PC-3 (cell line): Measurements from ENCODE around the gene SDC4. TPM values are rescaled to one million over a fixed set of nuclear protein-coding genes. Genes with fewer than 3 reads are reported as not detected.
A peak's percentile ranks its signal among the peaks of the same experiment; 100 is the strongest.

Source experiments
- ATAC-seq: fragments of 200-7000 bp; cut with Tn5 transposase; 2 replicates; pipeline ENCODE4 v1.9.1; 2020; ENCODE audit warnings: mild to moderate bottlenecking, moderate library complexity
- BruUV-seq: library from RNA; stranded (reverse); fragments of 400-500 nt; replicated peaks from 2 replicates; lab custom pipeline; 2021; lab: Mats Ljungman, UMichigan
- CTCF ChIA-PET: fragments of 300-600 bp; sonication (Branson Sonifier 250); formaldehyde crosslinking; loops from one replicate; lab custom pipeline; 2022; ENCODE audit warnings: antibody characterized with exemption; lab: Charles Lee
- POLR2A ChIA-PET: fragments of 300-600 bp; sonication (Branson Sonifier 250); formaldehyde crosslinking; loops from one replicate; lab custom pipeline; 2022; ENCODE audit warnings: antibody characterized with exemption; ENCODE audit not compliant: unreplicated experiment; lab: Charles Lee
- DNase-seq: peaks from one replicate; pipeline ENCODE4 v3.0.0-alpha.2; 2015
- H2AFZ ChIP-seq: fragments of 300-600 bp; sonication (generic); 2 replicates; pipeline ENCODE4 v1.6.0; 2016; ENCODE audit warnings: antibody characterized with exemption, low read length
- H3F3A ChIP-seq: fragments of 300-600 bp; sonication (generic); one replicate; pipeline ENCODE4 v1.6.0; 2017; ENCODE audit warnings: antibody characterized with exemption, low read length, control low read depth, mild to moderate bottlenecking; ENCODE audit not compliant: unreplicated experiment
- H3K27ac ChIP-seq: fragments of 300-600 bp; sonication (generic); 2 replicates; pipeline ENCODE4 v1.5.1; 2016; ENCODE audit warnings: mild to moderate bottlenecking, low read length
- H3K27me3 ChIP-seq: fragments of 300-600 bp; sonication (generic); 2 replicates; pipeline ENCODE4 v1.6.1; 2016; ENCODE audit warnings: low read length, mixed read lengths
- H3K36me3 ChIP-seq: fragments of 300-600 bp; sonication (generic); 2 replicates; pipeline ENCODE4 v1.6.1; 2016; ENCODE audit warnings: low read depth, mixed run types, low read length, mixed read lengths
- H3K4me1 ChIP-seq: fragments of 300-600 bp; sonication (generic); 2 replicates; pipeline ENCODE4 v1.5.1; 2016; ENCODE audit warnings: low read length; ENCODE audit not compliant: insufficient read depth
- H3K4me2 ChIP-seq: fragments of 300-600 bp; sonication (generic); 2 replicates; pipeline ENCODE4 v1.6.0; 2016; ENCODE audit warnings: low read length
- H3K4me3 ChIP-seq: fragments of 300-600 bp; sonication (generic); 2 replicates; pipeline ENCODE4 v1.5.1; 2016; ENCODE audit warnings: mild to moderate bottlenecking, low read length, mixed read lengths
- H3K79me2 ChIP-seq: fragments of 300-600 bp; sonication (generic); 2 replicates; pipeline ENCODE4 v1.6.1; 2017; ENCODE audit warnings: low read length, mixed read lengths
- H3K9ac ChIP-seq: fragments of 300-600 bp; sonication (generic); 2 replicates; pipeline ENCODE4 v1.6.0; 2016; ENCODE audit warnings: mild to moderate bottlenecking, low read length
- H3K9me2 ChIP-seq: fragments of 300-600 bp; sonication (generic); replicated peaks from 2 replicates; pipeline ENCODE4 v1.6.1; 2016; ENCODE audit warnings: mixed run types, low read length, mixed read lengths
- H3K9me3 ChIP-seq: fragments of 300-600 bp; sonication (generic); 2 replicates; pipeline ENCODE4 v1.6.1; 2016; ENCODE audit warnings: low read length, mixed read lengths
- H4K20me1 ChIP-seq: fragments of 300-600 bp; sonication (generic); 2 replicates; pipeline ENCODE4 v1.6.1; 2016; ENCODE audit warnings: low read length, mixed read lengths
- EZH2 ChIP-seq: fragments of 300-600 bp; sonication (generic); IDR thresholded peaks from one replicate; pipeline ENCODE4 v1.6.1; 2017; ENCODE audit warnings: antibody characterized with exemption, mild to moderate bottlenecking, low read length; ENCODE audit not compliant: unreplicated experiment
- EZH2phosphoT487 ChIP-seq: fragments of 300-600 bp; sonication (generic); IDR thresholded peaks from 2 replicates; pipeline ENCODE4 v1.6.1; 2018; ENCODE audit warnings: mild to moderate bottlenecking, antibody characterized with exemption, low read length, borderline replicate concordance
- intact Hi-C: fragments of 100-400 bp; cut with micrococcal nuclease; formaldehyde crosslinking; loops from 2 replicates; pipeline ENCODE4 v1.9.0; 2023
- total RNA-seq: library from RNA; depleted of rRNA; stranded (reverse); fragments of >200 nt; gene quantifications from 2 replicates; pipeline ENCODE4 v1.2.3, GENCODE V29; 2014
- TF ChIP-seq, protein P1 (sequence below): fragments of 300-600 bp; sonication (generic); conservative IDR thresholded peaks from 2 replicates; pipeline ENCODE4 v1.5.1; 2017; ENCODE audit warnings: antibody characterized with exemption, low read depth, mild to moderate bottlenecking, low read length

SDC4 gene
- total RNA-seq, 1 experiment from 2014 or later: 134 TPM

DNA sequence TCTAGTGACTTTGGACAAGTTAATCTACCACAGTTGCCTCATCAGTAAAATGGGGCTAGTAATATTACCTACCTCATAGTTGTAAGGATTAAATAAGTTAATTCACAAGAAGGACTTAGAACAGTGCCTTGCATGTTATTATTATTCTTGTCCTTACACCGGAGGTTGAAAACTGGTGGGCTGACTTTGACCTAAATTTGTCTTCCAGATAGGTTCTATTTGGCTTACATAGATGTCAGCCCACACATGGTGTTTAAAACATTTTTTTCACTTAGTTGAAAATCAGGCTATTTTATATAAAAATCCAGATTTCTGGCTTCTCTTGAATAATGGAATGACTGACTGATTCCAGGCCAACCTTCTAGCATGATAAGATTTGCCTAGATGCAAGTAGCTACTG lies 18.0 kb upstream of the SDC4 start:
- Histone ChIP-seq H3K4me3 (no peak overlapping the region), H3K4me1 (no peaks in the 10 kb centered on the region; the same call in none of the 2 replicates), H3K9me3 (no peaks in the 10 kb centered on the region), H3K27ac (no peak overlapping the region), H3K9me2 (no peaks in the 10 kb centered on the region), H3K79me2 (peaks cover 27% of the 10 kb centered on the region), H3K9ac (no peak overlapping the region), H4K20me1 (no peaks in the 10 kb centered on the region), H2AFZ (no peak overlapping the region), H3K36me3 (peaks cover 31% of the 10 kb centered on the region; the same call in 1 of the 2 replicates), H3F3A (no peaks in the 10 kb centered on the region), H3K27me3 (no peaks in the 10 kb centered on the region), H3K4me2 (no peak overlapping the region)
- DNase-seq: no peak
- no TSS peak for BruUV-seq
- CTCF ChIA-PET: no interaction called here
- no peak for ATAC-seq
- POLR2A ChIA-PET: interaction anchor here (0.7 kb wide), 1 partner anchor 30 kb away, joined by 3 read pairs; no protein-coding TSS in a partner anchor
- intact Hi-C loops: no loop called here
- no peak for TF ChIP-seq EZH2phosphoT487
- no peak for TF ChIP-seq EZH2
- TF ChIP-seq, protein P1, sequence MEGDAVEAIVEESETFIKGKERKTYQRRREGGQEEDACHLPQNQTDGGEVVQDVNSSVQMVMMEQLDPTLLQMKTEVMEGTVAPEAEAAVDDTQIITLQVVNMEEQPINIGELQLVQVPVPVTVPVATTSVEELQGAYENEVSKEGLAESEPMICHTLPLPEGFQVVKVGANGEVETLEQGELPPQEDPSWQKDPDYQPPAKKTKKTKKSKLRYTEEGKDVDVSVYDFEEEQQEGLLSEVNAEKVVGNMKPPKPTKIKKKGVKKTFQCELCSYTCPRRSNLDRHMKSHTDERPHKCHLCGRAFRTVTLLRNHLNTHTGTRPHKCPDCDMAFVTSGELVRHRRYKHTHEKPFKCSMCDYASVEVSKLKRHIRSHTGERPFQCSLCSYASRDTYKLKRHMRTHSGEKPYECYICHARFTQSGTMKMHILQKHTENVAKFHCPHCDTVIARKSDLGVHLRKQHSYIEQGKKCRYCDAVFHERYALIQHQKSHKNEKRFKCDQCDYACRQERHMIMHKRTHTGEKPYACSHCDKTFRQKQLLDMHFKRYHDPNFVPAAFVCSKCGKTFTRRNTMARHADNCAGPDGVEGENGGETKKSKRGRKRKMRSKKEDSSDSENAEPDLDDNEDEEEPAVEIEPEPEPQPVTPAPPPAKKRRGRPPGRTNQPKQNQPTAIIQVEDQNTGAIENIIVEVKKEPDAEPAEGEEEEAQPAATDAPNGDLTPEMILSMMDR: no peak

DNA sequence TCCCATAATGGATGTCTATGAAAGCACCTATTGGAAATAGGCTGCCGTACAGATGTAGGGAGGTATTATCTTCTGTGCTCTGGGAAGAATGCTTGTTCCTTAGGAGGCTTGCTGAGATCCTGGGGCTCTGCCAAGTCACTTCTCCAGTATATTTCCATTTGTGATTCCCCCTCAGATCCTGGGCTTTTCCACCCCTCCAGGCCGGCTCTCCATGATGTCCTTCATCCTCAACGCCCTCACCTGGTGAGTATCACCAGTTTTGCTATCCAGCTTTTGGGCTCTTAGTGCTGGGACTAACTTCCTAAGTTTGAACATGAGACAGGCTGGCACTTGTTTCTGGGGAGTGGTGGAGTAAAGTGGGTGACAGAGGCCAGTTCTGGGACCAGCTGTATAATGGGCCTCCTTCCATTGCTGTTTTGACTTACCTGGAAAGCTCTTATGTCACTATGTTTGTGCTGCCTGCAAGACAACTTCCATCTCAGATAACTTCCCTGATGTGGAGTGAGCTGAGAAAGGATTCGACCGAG lies 17.3 kb upstream of the SDC4 start:
- ATAC-seq: no peak
- Histone ChIP-seq H3K9me3 (no peaks in the 10 kb centered on the region), H3K36me3 (peaks cover 31% of the 10 kb centered on the region; the same call in 1 of the 2 replicates), H3K9ac (no peak overlapping the region), H4K20me1 (no peaks in the 10 kb centered on the region), H3K4me1 (no peaks in the 10 kb centered on the region; the same call in none of the 2 replicates), H3K27me3 (no peaks in the 10 kb centered on the region), H3K79me2 (peaks cover 27% of the 10 kb centered on the region), H3K4me3 (no peak overlapping the region), H3F3A (no peaks in the 10 kb centered on the region), H3K27ac (no peak overlapping the region), H2AFZ (no peak overlapping the region), H3K4me2 (no peak overlapping the region), H3K9me2 (no peaks in the 10 kb centered on the region)
- CTCF ChIA-PET: no interaction called here
- POLR2A ChIA-PET: interaction anchor here (0.7 kb wide), 1 partner anchor 29 kb away, joined by 3 read pairs; no protein-coding TSS in a partner anchor
- no TSS peak for BruUV-seq
- TF ChIP-seq EZH2phosphoT487: no peak
- intact Hi-C loops: no loop called here
- DNase-seq: no peak

DNA sequence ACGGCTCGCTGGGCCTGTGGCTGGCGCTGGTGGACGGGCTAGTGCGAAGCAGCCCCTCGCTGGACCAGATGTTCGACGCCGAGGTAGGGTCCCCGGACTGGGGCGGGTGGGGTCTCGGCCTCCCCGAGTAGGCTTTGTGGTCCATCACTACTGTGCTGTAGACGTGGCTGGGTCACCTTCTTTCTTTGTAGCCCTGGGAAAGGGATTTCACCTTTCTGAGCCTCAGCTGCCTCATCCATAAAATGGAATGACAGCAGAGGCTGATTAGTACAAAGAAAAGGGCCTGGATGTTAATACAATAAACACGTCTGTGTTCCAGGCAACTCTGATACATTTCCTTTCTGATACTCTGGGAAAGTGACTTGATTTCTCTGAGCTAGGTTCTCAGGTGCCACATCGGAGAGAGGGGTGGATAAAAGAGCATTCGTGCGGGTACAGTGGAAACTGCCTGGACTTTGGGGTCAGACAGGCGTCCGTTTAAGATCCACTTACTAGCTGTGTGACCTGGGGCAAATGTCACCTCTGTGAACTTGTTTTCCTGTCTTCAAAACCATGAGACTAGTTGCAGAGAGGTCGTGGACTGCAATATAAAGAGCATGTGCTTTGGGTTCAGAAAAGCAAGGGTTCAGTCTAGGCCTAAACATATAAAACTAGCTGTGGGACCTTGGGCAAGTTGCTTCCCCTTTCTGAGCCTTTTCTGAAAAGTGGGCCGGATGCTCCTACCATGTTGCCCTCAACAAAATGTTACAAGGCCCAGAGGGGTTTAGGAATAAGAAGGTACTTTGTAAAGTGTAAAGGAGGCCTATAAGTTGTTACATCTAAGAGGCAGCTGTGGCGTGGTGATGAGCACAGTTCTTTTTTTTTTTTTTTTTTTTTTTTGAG lies 15.6 kb upstream of the SDC4 start:
- ChIA-PET POLR2A (interaction anchor here (0.5 to 1.6 kb wide), 5 partner anchors 17 to 65 kb away, joined by 3 to 10 read pairs (median 4); no protein-coding TSS in a partner anchor), CTCF (interaction anchor here (0.5 to 2.6 kb wide), 17 partner anchors 9 to 351 kb away, joined by 3 to 18 read pairs (median 5); partner anchors contain the start of gene SLPI)
- H3K4me2 ChIP-seq: peak overlapping the region; percentile 96
- TF ChIP-seq EZH2 (no peak), EZH2phosphoT487 (no peak)
- TF ChIP-seq, protein P1: no peak
- intact Hi-C loops: loop anchor here (1.0 to 5.0 kb wide), 5 partner anchors 27 to 413 kb away; no protein-coding TSS in a partner anchor
- H3K9me3 ChIP-seq: no peaks in the 10 kb centered on the region
- H3K9me2 ChIP-seq: no peaks in the 10 kb centered on the region
- H3K27ac ChIP-seq: peak overlapping the region; percentile 82; the same call in 1 of the 2 replicates
- no peak for DNase-seq
- H3K27me3 ChIP-seq: no peaks in the 10 kb centered on the region
- H3K4me1 ChIP-seq: peaks cover 15% of the 10 kb centered on the region
- H4K20me1 ChIP-seq: no peaks in the 10 kb centered on the region
- BruUV-seq: TSS peak; percentile 39
- peaks cover 27% of the 10 kb centered on the region; the same call in 1 of the 2 replicates for H3K36me3 ChIP-seq
- H3F3A ChIP-seq: no peaks in the 10 kb centered on the region
- no peak for ATAC-seq
- peak overlapping the region; percentile 85 for H3K4me3 ChIP-seq
- H2AFZ ChIP-seq: peak overlapping the region; percentile 86
- H3K9ac ChIP-seq: peak overlapping the region; percentile 88
- H3K79me2 ChIP-seq: peaks cover 27% of the 10 kb centered on the region
